HL-60/S4 (cell line): ENCODE data around the gene TTLL8.
"Not testable (repeated sequence)": the region's sequence is repeated elsewhere in the genome, so short reads cannot be mapped to it uniquely, and the experiment has no call there.

Experiments
- in situ Hi-C: fragments of 300-500 bp; cut with MboI; formaldehyde crosslinking; loops from 2 replicates; pipeline ENCODE4 v1.14.3; 2022; ENCODE audit warnings: low sequenced_read_pairs

TTLL8 gene

DNA sequence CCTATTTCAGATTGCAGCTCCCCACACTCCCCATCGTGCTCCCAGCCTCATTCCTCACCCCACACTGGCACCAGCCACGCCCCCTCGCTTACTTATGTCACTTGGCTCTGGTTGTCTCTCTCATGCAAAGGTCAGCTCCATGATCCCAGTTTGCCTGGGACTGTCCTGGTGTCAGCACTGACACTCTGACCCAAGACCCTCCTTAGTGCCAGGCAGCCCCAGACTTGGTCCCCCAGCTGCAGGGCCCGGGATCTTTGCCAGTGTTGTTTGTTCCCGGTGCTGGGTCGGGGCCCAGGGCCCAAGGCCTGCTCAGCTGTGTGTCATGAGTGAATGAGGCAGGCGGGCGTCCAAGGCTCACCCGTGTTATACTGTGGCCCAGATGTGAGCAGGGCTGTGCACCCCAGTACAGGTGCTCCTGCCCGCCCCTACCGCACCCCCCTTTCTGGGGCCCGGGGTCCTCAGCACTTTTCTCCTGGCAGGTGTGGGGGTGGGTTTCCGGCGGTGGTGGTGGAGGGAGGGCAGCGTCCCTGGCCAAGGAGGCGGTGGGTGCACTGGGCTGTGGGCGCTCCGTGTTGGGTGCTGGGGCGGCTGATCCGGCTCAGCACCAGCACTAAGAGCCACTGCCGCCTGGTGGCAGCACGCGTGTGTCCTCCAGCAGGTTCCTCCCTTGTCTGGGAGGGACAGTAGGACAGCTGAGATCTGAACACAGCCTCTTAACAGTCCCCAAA is 65.0 kb downstream of the TTLL8 start:
- in situ Hi-C loops = no loop called here

- in situ Hi-C loops = no loop called here
Measured at GRCh38 chr22:49991907-49992533, 66.1 kb downstream of the TTLL8 start.

GRCh38 chr22:49991167-49991566 is 66.9 kb downstream of the TTLL8 start:
- in situ Hi-C loops = no loop called here

DNA sequence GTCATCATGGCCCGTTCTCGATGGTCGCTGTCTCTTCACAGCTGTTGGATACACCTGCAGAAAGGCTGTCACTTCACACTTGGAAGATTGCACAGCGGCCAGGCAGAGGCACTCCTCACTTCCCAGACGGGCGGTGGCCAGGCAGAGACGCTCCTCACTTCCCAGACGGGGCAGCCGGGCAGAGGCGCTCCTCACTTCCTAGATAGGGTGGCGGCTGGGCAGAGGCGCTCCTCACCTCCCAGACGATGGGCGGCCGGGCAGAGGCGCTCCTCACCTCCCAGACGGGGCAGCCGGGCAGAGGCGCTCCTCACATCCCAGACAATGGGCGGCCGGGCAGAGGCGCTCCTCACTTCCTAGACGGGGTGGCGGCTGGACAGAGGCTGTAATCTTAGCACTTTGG is 68.3 kb downstream of the TTLL8 start:
- in situ Hi-C loops = not testable (repeated sequence)

- in situ Hi-C loops = no loop called here
Measured at GRCh38 chr22:49986325-49986724, 71.8 kb downstream of the TTLL8 start.

DNA sequence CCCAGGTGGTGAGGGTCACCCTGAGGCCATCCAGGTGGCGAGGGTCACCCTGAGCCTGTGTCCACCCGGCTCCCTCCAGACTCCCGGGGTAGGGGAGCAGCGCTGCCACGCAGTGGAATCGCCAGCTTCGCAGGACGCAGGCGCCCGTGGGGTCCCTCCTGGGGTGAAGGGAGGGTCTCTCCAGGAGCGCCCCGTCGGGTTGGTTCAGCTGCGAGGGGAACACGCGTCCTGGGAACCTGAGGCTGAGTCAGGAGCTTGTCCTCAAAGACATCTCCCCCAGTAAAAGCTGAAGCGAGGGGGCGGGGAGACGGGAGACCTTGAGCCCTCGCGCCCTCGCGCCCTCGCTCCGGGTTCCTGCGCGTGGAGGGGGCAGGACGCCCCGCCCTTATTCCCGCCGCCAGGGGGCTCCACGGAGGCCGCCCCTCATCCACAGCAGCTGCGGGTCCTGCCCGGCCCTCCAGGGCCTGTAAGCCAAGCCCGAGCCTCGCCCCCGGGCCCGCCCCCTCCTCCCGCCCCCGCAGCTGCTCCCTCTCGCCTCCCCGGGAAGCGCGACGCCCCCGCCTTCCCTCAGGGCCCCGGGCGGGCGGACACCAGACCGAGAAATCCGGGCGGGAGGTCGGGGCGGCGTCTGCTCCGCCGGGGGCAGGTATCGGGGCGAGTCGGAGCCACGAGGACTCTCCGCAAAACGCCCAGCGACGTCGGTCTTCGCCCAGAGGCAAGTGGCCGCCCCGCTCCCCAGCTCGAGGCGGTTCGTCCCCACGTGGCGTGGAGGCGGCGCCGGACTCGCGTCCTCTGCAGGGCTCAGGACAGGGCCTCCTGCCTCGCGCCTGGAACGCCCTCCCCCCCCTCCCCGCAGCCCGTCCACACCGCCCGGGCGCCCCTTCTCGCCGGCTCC is 74.7 kb downstream of the TTLL8 start:
- in situ Hi-C loops = no loop called here

DNA sequence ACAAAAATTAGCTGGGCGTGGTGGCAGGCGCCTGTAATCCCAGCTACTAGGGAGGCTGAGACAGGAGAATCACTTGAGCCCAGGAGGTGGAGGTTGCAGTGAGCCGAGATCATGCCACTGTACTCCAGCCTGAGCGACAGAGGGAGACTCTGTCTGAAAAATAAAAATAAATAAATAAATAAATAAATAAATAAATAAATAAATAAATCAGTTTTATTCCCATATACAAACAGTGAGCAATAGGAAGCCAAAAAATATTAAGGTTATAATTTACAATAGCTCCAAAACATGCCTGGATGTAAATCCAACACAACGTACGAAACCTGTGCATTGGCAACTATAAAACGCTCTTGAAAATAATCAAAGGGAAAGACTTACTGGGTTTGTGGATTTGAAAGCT is 76.3 kb downstream of the TTLL8 start:
- in situ Hi-C loops = not testable (repeated sequence)

- in situ Hi-C loops = no loop called here
Measured at GRCh38 chr22:49979587-49980264, 78.4 kb downstream of the TTLL8 start.

GRCh38 chr22:49977578-49977977 is 80.5 kb downstream of the TTLL8 start:
- in situ Hi-C loops = no loop called here

DNA sequence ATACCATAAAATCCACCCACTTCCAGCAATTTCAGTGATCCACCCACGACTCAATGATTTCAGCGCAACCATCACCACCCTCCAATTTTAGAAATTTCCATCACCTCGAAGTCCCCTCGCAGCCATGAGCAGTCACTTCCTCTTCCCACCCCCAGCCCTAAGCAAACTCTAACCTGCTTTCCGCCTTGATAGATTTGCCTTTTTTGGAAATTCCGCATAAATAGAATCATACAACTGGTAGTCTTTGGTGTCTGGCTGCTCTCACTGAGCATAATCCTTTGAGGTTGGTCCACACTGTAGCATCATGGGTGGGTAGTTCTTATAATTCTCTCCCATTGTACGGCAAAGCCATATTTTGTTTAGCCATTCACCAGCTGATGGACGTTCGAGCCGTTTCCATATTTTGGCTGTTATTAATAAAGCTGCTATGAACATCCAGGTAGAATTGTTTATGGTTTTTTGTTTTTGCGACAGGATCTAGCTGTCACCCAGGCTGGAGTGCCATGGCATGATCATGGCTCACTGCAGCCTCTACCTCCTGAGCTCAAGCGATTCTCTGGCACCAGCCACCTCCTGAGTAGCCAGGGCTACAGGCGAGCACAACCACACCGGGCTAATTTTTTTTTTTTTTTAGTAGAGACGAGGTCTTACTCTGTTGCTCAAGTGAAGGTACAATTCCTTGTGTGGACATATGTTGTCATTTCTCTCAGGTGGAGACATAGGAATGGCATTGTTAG is 81.5 kb downstream of the TTLL8 start:
- in situ Hi-C loops = no loop called here

GRCh38 chr22:49975543-49976389 is 82.3 kb downstream of the TTLL8 start:
- in situ Hi-C loops = no loop called here

DNA sequence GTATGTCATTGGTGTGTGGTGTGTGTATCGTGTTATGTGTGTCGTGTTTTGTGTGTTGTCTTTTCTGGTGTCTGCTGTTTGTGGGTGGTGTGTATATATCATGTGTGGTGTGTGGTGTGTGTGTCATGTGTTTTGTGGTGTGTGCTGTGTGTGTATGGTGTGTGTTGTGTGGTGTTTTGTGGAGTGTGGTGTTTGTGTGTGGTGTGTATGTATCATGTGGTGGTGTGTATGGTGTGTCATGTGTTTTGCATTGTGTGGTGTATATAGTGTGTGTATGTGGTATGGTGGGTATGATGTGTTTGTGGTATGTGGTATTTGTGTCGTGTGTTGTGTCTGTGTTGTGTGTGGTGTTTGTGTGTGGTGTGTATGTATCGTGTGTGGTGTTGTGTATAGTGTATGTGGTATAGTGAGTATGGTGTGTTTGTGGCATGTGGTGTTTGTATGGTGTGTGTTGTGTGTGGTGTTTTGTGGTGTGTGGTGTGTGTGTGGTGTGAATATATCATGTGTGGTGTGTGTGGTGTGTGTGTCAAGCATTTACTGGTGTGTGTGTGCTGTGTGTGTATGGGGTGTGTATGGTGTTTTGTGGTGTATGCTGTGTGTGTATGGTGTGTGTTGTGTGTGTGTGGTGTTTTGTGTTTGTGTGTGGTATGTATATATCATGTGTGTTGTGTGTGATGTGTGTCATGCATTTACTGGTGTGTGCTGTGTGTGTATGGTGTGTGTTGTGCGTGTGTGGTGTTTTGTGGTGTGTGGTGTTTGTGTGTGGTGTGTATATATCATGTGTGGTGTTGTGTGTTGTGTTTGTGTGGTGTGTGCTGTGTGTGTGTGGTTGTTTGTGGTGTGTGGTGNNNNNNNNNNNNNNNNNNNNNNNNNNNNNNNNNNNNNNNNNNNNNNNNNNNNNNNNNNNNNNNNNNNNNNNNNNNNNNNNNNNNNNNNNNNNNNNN is 84.8 kb downstream of the TTLL8 start:
- in situ Hi-C loops = no loop called here

GRCh38 chr22:49972163-49973017 is 85.7 kb downstream of the TTLL8 start:
- in situ Hi-C loops = no loop called here

GRCh38 chr22:49971232-49972162 is 86.6 kb downstream of the TTLL8 start:
- in situ Hi-C loops = no loop called here

- in situ Hi-C loops = no loop called here
Measured at GRCh38 chr22:49970528-49971231, 87.4 kb downstream of the TTLL8 start.
